A673 (cell line): Measurements from ENCODE around the gene DDX55.

Source experiments
- CTCF ChIP-seq: fragments of 300-800, 200-600 bp; sonication (generic); conservative IDR thresholded peaks from 2 replicates; pipeline ENCODE4 v1.5.1; 2017; ENCODE audit warnings: low read depth, mild to moderate bottlenecking, antibody characterized with exemption, low read length, moderate library complexity, mixed read lengths
- EZH2 ChIP-seq: fragments of 200-600 bp; sonication (generic); IDR thresholded peaks from 2 replicates; pipeline ENCODE4 v1.6.1; 2017; ENCODE audit warnings: borderline replicate concordance, low read depth, mild to moderate bottlenecking, mixed read lengths, antibody characterized with exemption, low read length; ENCODE audit not compliant: poor library complexity, severe bottlenecking

- TF ChIP-seq EZH2 (no peak), CTCF (no peak)
Measured at GRCh38 chr12:123654129-123654701, 52.3 kb downstream of the DDX55 start.
